Body of pancreas (tissue), 4 donors: ENCODE data around the gene KRTAP10-8.

Experiments
- POLR2A ChIP-seq, 3 donors: fragments of 450-650 bp; IDR thresholded peaks; one replicate each; pipeline ENCODE4 v1.6.1; 2016; ENCODE audit warnings: antibody characterized with exemption in 3 of 3, mild to moderate bottlenecking in 2 of 3
- TF ChIP-seq, protein P1 (sequence below), 7 experiments: fragments of 450-650 bp in 4 of 7; fragments of 200-600 bp in 3 of 7; sonication (generic) in 3 of 7; IDR thresholded peaks; one replicate each; pipeline ENCODE4 v1.5.1; 2016 to 2019; ENCODE audit warnings: antibody characterized with exemption in 7 of 7

DNA sequence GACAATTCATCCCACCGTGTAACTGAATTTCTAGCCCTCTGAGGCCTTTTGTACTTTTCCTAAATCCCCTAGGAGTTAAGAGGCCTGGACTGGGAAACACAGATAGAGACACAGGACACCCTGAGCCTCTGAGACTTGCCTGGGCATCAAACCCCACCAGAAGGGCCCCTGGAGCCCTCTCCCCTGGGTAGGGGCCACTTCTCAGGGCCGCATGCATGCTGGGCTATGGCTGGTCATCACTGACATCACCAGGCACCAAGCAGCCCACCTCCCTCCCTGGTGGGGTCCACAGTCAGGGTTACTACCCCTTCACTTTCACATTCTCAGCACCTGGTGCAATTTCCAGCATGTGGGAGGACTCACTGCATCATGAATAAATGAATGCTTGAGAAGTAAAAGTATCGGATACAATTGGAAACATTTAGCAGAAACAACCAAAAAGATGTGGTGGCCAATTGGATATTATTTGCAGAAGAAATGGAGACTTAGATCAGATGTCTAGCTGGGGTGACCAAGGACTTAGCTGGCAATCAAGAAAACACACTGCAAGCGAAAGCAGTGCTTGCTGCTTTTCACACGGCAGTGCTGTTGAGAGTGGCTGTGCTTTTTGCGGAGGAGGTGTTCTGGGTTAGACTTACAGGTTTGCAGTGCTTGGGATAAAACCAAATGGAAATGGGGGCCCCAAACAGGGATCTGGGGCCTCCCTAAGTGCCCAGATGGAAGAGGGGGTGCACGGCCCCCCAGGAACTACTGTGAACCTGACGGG, 12.4 kb upstream of the KRTAP10-8 start:
- TF ChIP-seq, protein P1, sequence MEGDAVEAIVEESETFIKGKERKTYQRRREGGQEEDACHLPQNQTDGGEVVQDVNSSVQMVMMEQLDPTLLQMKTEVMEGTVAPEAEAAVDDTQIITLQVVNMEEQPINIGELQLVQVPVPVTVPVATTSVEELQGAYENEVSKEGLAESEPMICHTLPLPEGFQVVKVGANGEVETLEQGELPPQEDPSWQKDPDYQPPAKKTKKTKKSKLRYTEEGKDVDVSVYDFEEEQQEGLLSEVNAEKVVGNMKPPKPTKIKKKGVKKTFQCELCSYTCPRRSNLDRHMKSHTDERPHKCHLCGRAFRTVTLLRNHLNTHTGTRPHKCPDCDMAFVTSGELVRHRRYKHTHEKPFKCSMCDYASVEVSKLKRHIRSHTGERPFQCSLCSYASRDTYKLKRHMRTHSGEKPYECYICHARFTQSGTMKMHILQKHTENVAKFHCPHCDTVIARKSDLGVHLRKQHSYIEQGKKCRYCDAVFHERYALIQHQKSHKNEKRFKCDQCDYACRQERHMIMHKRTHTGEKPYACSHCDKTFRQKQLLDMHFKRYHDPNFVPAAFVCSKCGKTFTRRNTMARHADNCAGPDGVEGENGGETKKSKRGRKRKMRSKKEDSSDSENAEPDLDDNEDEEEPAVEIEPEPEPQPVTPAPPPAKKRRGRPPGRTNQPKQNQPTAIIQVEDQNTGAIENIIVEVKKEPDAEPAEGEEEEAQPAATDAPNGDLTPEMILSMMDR (IDR thresholded peaks at IDR 0.05) = no peak
- no peak for TF ChIP-seq POLR2A (IDR thresholded peaks at IDR 0.05)
